Esophagus muscularis mucosa (tissue), 4 donors: ENCODE measurements around the gene CLPSL1.

ENCODE experiments used
- EP300 ChIP-seq: sonication (generic); formaldehyde crosslinking; IDR thresholded peaks from one replicate; pipeline ENCODE4 v1.6.1; 2017; ENCODE audit warnings: antibody characterized with exemption
- POLR2A ChIP-seq: fragments of 450-650 bp; IDR thresholded peaks from one replicate; pipeline ENCODE4 v1.6.1; 2017; ENCODE audit warnings: antibody characterized with exemption, moderate library complexity, mild to moderate bottlenecking, low read depth
- POLR2AphosphoS5 ChIP-seq, 2 donors: sonication (generic); formaldehyde crosslinking; IDR thresholded peaks; one replicate each; pipeline ENCODE4 v1.6.1; 2017; ENCODE audit warnings: antibody characterized with exemption in 2 of 2
- TF ChIP-seq, protein P1 (sequence below), 3 experiments: fragments of 200-600 bp in 2 of 3; fragments of 450-650 bp in 1 of 3; sonication (generic) in 2 of 3; IDR thresholded peaks; one replicate each; pipeline ENCODE4 v1.5.1; 2017 to 2019; ENCODE audit warnings: antibody characterized with exemption in 3 of 3, mild to moderate bottlenecking in 2 of 3, moderate library complexity in 1 of 3

DNA sequence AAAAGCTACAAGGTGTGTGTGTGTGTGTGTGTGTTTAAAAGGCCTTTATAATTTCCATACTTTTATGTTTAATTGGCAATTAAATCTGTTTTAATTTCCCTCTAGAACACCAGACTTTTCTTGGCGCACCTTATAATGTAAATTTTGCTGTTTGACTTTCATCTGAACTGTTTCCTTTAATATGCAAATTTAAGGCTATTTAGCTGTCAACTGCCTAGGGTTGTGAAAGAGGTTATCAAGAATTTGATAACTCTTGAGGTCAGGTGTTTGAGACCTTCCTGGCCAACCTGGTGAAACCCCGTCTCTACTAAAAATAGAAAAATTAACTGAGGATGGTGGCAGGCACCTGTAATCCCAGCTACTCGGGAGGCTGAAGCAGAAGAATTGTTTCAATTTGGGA is 20.3 kb downstream of the CLPSL1 start:
- TF ChIP-seq, protein P1, sequence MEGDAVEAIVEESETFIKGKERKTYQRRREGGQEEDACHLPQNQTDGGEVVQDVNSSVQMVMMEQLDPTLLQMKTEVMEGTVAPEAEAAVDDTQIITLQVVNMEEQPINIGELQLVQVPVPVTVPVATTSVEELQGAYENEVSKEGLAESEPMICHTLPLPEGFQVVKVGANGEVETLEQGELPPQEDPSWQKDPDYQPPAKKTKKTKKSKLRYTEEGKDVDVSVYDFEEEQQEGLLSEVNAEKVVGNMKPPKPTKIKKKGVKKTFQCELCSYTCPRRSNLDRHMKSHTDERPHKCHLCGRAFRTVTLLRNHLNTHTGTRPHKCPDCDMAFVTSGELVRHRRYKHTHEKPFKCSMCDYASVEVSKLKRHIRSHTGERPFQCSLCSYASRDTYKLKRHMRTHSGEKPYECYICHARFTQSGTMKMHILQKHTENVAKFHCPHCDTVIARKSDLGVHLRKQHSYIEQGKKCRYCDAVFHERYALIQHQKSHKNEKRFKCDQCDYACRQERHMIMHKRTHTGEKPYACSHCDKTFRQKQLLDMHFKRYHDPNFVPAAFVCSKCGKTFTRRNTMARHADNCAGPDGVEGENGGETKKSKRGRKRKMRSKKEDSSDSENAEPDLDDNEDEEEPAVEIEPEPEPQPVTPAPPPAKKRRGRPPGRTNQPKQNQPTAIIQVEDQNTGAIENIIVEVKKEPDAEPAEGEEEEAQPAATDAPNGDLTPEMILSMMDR (IDR thresholded peaks at IDR 0.05) = no peak
- no peak for TF ChIP-seq POLR2AphosphoS5 (IDR thresholded peaks at IDR 0.05)
- TF ChIP-seq POLR2A = no peak
- no peak for TF ChIP-seq EP300
